DOHH2 (cell line): ENCODE measurements around the gene CYTIP.
"Not testable (repeated sequence)": the region's sequence is repeated elsewhere in the genome, so short reads cannot be mapped to it uniquely, and the experiment has no call there.

ENCODE experiments used
- H3F3A ChIP-seq: fragments of 200-600 bp; sonication (generic), shearing (Covaris generic); 2 replicates; pipeline ENCODE4 v1.6.0; 2016; ENCODE audit warnings: antibody characterized with exemption, mild to moderate bottlenecking; ENCODE audit not compliant: control insufficient read depth, insufficient read depth
- H3K27ac ChIP-seq: fragments of 200-600 bp; sonication (generic); 2 replicates; pipeline ENCODE4 v1.5.1; 2014; ENCODE audit warnings: low read depth, mild to moderate bottlenecking, low read length, moderate library complexity
- H3K27me3 ChIP-seq: fragments of 200-600 bp; sonication (generic); 2 replicates; pipeline ENCODE4 v1.6.1; 2014; ENCODE audit warnings: mild to moderate bottlenecking, low read length, mixed read lengths; ENCODE audit not compliant: control insufficient read depth
- H3K36me3 ChIP-seq: fragments of 200-600 bp; sonication (generic); 2 replicates; pipeline ENCODE4 v1.6.1; 2014; ENCODE audit warnings: mild to moderate bottlenecking, low read length, moderate library complexity, mixed read lengths; ENCODE audit not compliant: control insufficient read depth
- H3K4me1 ChIP-seq: fragments of 200-600 bp; sonication (generic); 2 replicates; pipeline ENCODE4 v1.6.1; 2014; ENCODE audit warnings: mild to moderate bottlenecking, low read length, mixed read lengths; ENCODE audit not compliant: control insufficient read depth
- H3K4me2 ChIP-seq: fragments of 200-600 bp; sonication (generic); 2 replicates; pipeline ENCODE4 v1.6.0; 2014; ENCODE audit warnings: mild to moderate bottlenecking, low read length, moderate library complexity
- H3K4me3 ChIP-seq: fragments of 200-600 bp; sonication (generic); 2 replicates; pipeline ENCODE4 v1.5.1; 2014; ENCODE audit warnings: mild to moderate bottlenecking, low read length, mixed read lengths
- H3K79me2 ChIP-seq: fragments of 200-600 bp; sonication (generic); 2 replicates; pipeline ENCODE4 v1.6.1; 2014; ENCODE audit warnings: mild to moderate bottlenecking, low read length, mixed read lengths; ENCODE audit not compliant: control insufficient read depth
- H3K9me2 ChIP-seq: fragments of 200-600 bp; sonication (generic); replicated peaks from 2 replicates; pipeline ENCODE4 v1.6.1; 2014; ENCODE audit warnings: mild to moderate bottlenecking, low read length, mixed read lengths; ENCODE audit not compliant: control insufficient read depth
- H3K9me3 ChIP-seq: fragments of 200-600 bp; sonication (generic); 2 replicates; pipeline ENCODE4 v1.6.1; 2014; ENCODE audit warnings: antibody characterized with exemption, low read length, mixed read lengths; ENCODE audit not compliant: control insufficient read depth, insufficient read depth
- H4K20me1 ChIP-seq: fragments of 200-600 bp; sonication (generic); 2 replicates; pipeline ENCODE4 v1.6.0; 2014; ENCODE audit warnings: low read depth, mild to moderate bottlenecking, antibody characterized with exemption, low read length, moderate library complexity; ENCODE audit not compliant: control insufficient read depth, insufficient read depth
- EZH2phosphoT487 ChIP-seq: fragments of 200-600 bp; sonication (generic); IDR thresholded peaks from 2 replicates; pipeline ENCODE4 v1.6.1; 2017; ENCODE audit warnings: borderline replicate concordance, mild to moderate bottlenecking, antibody characterized with exemption, low read length, moderate library complexity, mixed read lengths
- TF ChIP-seq, protein P1 (sequence below): fragments of 200-600 bp; sonication (generic); IDR thresholded peaks from one replicate; pipeline ENCODE4 v1.5.1; 2014; ENCODE audit warnings: antibody characterized with exemption, mild to moderate bottlenecking, low read depth, low read length; ENCODE audit not compliant: poor library complexity, severe bottlenecking

The CYTIP gene

GRCh38 chr2:157411624-157412336 lies 32.1 kb downstream of the CYTIP start:
- H3K9me3 ChIP-seq: no peaks in the 10 kb centered on the region
- peaks cover 31% of the 10 kb centered on the region for H3K79me2 ChIP-seq
- no peaks in the 10 kb centered on the region for H3K9me2 ChIP-seq
- peaks cover 70% of the 10 kb centered on the region for H3F3A ChIP-seq
- 0 out of 2 replicates have a peak, but pooled peaks cover 2% of the 10 kb centered on the region for H4K20me1 ChIP-seq
- TF ChIP-seq, protein P1, sequence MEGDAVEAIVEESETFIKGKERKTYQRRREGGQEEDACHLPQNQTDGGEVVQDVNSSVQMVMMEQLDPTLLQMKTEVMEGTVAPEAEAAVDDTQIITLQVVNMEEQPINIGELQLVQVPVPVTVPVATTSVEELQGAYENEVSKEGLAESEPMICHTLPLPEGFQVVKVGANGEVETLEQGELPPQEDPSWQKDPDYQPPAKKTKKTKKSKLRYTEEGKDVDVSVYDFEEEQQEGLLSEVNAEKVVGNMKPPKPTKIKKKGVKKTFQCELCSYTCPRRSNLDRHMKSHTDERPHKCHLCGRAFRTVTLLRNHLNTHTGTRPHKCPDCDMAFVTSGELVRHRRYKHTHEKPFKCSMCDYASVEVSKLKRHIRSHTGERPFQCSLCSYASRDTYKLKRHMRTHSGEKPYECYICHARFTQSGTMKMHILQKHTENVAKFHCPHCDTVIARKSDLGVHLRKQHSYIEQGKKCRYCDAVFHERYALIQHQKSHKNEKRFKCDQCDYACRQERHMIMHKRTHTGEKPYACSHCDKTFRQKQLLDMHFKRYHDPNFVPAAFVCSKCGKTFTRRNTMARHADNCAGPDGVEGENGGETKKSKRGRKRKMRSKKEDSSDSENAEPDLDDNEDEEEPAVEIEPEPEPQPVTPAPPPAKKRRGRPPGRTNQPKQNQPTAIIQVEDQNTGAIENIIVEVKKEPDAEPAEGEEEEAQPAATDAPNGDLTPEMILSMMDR: no peak
- TF ChIP-seq EZH2phosphoT487: no peak
- H3K4me3 ChIP-seq: no peak overlapping the region
- peaks cover 58% of the 10 kb centered on the region for H3K36me3 ChIP-seq
- H3K27ac ChIP-seq: peak overlapping the region; percentile 64
- no peaks in the 10 kb centered on the region for H3K27me3 ChIP-seq
- H3K4me1 ChIP-seq: peaks cover 94% of the 10 kb centered on the region
- peak overlapping the region; percentile 30 for H3K4me2 ChIP-seq

DNA sequence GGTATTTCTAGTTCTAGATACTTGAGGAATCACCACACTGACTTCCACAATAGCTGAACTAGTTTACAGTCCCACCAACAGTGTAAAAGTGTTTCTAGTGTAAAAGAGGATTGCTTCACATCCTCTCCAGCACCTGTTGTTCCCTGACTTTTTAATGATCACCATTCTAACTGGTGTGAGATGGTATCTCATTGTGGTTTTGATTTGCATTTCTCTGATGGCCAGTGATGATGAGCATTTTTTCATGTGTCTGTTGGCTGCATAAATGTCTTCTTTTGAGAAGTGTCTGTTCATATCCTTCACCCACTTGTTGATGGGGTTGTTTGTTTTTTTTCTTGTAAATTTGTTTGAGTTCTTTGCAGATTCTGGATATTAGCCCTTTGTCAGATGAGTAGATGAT lies 38.5 kb downstream of the CYTIP start:
- H3K4me2 ChIP-seq: peak overlapping the region; percentile 43
- not testable (repeated sequence) for H3K9me3 ChIP-seq, H3K27me3 ChIP-seq, H3K79me2 ChIP-seq, H4K20me1 ChIP-seq, H3K9me2 ChIP-seq
- peaks cover 41% of the 10 kb centered on the region for H3F3A ChIP-seq
- H3K4me3 ChIP-seq: peak overlapping the region; percentile 43; the same call in 1 of the 2 replicates
- H3K4me1 ChIP-seq: peaks cover 67% of the 10 kb centered on the region
- peak overlapping the region; percentile 93 for H3K27ac ChIP-seq
- peaks cover 24% of the 10 kb centered on the region for H3K36me3 ChIP-seq

DNA sequence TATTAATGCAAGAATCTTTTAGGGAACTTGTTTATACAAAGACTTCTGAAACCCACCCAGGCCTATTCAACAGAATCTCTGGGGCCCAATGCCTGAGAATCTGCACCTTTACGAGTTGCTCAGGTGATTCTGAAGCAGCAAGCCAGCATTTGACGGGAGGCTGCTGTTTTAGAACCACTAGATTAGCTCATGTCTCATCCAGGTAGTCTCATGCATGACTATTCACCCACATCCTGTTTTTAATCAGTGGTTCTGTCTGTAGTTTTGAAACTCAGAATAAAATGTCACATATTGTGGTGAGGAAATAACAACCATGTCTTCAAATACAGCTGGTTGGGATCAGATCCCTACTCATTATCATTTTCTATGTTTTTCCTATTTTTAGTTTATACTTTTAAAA lies 39.5 kb downstream of the CYTIP start:
- peaks cover 31% of the 10 kb centered on the region for H3F3A ChIP-seq
- TF ChIP-seq, protein P1: no peak
- TF ChIP-seq EZH2phosphoT487: no peak
- H3K9me2 ChIP-seq: no peaks in the 10 kb centered on the region

GRCh38 chr2:157402801-157403485 lies 40.9 kb downstream of the CYTIP start:
- not testable (repeated sequence) for H3K9me3 ChIP-seq, H4K20me1 ChIP-seq, H3K27me3 ChIP-seq, H3K79me2 ChIP-seq, H3K9me2 ChIP-seq
- H3K4me3 ChIP-seq: peak overlapping the region; percentile 54; the same call in 1 of the 2 replicates
- H3K4me2 ChIP-seq: peak overlapping the region; percentile 63; the same call in 1 of the 2 replicates
- H3K36me3 ChIP-seq: peaks cover 19% of the 10 kb centered on the region
- peak overlapping the region; percentile 93; the same call in 1 of the 2 replicates for H3K27ac ChIP-seq
- peaks cover 43% of the 10 kb centered on the region for H3K4me1 ChIP-seq
- H3F3A ChIP-seq: peaks cover 19% of the 10 kb centered on the region

More for the DNA sequence above, 39.5 kb downstream of the CYTIP start:
- H3K27me3 ChIP-seq: no peaks in the 10 kb centered on the region
- H3K4me3 ChIP-seq: peak overlapping the region; percentile 54
- H3K4me2 ChIP-seq: peak overlapping the region; percentile 63
- H3K27ac ChIP-seq: peak overlapping the region; percentile 93
- H4K20me1 ChIP-seq: no peaks in the 10 kb centered on the region
- peaks cover 6% of the 10 kb centered on the region for H3K79me2 ChIP-seq
- peaks cover 56% of the 10 kb centered on the region for H3K4me1 ChIP-seq
- peaks cover 19% of the 10 kb centered on the region for H3K36me3 ChIP-seq
- peaks cover 6% of the 10 kb centered on the region; the same call in 1 of the 2 replicates for H3K9me3 ChIP-seq
